Non-pigmented ciliary epithelial cell (primary cell): ENCODE measurements around the gene SLC2A5.

Source experiments
- DNase-seq: peaks from one replicate; pipeline ENCODE4 v3.0.0-alpha.2; 2010; ENCODE audit warnings: low read depth

SLC2A5 gene

DNA sequence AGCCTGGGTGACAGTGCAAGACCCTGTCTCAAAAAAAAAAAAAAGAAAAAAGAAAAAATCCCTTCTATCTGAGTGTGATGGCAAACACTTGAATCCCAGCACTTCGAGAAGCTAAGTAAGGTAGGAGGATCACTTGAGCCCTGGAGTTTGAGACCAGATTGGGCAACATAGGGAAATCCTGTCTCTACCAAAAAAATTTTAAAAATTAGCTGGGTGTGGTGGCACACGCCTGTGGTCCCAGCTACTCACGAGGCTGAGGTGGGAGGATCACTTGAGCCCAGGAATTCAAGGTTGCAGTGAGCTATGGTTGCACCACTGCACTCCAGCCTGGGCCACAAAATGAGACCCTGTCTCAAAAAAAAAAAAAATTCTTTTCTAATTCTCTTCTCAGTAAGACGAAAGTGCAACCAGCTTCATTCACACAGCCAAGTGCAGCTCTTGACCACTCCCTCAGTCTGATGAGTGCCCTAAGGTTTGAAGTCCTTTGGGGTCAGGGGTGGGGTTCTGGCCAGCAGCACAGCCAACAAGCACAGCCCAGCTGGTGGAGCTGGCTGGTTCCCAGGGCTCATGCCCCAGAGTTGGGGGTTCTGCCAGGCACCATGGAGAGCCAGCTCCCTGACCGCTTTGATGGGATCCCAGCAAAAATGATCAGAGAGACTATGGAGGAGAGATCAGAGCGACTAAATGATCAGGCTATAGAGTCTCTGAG is 8.0 kb downstream of the SLC2A5 start:
- DNase-seq = no peak

DNA sequence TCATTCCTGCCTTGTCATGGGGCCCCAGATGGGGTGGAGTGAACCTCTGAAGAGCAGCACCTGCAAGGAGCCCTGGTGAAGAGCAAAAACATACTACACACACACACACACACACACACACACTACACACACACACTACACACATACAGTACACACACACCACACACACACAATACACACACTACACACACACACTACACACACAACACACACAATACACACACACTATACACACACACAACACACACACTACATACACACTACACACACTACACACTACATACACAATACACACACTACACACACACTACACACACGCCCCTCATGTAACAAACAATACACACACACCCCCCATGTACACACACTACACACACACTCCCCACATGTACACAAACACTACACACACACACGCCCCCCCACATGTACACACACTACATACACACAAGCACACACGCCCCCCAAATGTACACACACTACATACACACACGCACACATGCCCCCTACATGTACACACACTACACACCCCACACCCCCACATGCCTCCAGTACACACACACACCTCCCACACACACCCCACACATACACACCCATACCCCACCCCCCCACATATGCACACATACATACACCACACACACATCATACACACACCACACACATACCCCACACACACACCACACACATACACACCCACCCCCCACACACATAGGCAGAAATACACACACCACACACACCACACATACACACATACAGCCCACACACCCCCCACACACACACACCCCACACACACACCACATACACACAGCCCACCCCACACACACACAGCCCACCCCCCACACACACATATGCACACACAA is 9.3 kb downstream of the SLC2A5 start:
- no peak for DNase-seq

DNA sequence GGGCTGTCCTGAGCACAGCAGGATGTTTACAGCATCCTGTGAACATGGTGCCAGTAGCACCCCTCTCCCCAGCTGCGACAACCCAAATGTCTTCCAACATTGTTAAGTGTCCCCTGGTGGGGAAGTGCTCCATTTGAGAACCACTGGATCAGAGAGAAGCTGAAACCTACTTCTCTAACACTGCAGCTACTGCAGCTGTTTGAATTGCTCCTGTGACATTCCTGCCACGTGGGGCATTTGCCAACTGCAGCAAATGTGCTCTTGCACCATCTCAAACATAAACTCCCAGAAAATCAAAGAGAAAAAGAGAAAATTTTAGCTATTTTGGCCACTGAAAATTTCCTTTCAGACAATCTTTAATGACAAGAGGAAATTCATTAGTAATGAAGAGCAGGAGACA is 11.0 kb downstream of the SLC2A5 start:
- no peak for DNase-seq

DNA sequence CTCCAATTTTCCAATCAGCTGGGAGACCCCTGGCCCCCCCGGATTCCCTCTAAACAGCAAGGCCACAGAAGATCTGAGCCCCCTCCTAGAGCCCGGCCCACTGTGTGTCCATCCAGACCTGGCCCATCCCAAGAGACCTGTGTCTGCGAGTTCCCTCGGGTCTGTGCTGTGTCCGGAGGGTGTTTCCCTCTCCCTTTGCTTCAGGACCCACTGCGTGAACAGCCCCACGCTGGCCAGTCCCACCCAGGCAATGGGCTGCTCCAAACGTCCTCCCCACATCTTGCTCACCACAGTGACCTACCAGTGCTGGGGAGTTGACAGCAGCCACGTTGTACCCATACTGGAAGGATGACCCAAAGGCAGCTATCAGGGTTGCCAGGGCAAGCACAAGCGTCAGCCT is 11.6 kb downstream of the SLC2A5 start:
- no peak for DNase-seq

DNA sequence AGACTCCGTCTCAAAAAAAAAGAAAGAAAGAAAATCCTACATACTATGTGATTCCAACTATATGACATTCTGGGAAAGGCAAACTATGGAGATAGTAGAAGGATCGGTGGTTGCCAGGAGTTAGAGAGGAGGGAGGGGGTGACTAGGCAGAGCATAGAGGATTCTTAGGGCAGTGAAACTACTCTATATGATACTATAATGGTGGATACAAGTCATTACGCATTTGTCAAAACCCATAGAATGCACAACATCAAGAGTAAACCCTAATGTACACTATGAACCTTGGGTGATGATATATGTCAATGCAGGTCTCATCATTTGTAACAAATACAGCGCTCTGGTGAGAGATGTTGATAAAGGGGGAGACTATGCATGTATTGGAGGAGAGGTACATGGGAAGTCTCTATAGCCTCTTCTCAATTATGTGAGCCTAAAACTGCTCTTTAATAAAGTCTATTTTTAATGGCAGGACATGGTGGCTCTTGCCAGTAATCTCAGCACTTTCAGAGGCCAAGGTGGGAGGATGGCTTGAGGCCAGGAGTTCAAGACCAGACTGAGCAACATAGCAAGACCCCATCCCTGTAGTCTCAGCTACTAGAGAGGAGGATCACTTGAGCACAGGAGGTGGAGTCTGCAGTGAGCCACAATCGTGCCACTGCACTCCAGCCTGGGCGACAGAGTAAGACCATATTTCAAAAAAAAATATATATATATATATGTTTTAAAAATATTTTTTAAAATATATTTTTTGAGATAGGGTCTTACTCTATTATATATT is 17.0 kb downstream of the SLC2A5 start:
- DNase-seq = no peak

DNA sequence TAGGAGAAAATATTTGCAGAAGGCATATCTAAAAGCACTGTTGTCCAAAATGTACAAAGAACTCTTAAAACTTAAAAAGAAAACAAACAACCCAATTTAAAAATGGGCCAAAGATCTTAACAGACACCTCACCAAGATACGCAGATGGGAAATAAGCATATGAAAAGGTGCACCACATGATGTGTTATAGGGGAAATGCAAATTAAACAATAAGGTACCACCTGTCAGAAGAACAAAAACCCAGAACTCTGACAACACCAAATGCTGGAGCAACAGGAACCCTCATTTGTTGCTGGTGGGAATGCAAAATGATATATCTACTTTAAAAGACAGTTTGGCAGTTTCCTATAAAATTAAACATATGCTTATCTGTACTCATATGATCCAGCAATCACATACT is 18.1 kb downstream of the SLC2A5 start:
- no peak for DNase-seq

DNA sequence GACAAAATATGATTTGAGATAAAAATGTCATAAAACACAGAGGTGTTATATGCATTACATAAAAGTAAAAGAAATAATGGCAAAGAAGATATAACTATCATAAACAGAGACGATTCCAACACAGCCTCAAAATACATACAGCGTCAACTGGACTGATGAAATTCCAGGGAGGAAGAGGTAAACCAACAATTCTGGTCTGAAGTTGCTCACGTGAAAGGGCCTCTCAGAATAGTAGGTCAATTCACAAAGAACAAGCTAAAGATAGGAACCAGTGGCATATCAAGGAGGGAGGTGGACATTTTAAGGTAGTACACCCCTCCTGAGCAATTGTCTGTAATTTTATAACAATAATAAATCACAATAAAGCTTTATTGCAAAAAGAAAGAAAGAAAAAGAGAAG is 18.6 kb downstream of the SLC2A5 start:
- DNase-seq = no peak

DNA sequence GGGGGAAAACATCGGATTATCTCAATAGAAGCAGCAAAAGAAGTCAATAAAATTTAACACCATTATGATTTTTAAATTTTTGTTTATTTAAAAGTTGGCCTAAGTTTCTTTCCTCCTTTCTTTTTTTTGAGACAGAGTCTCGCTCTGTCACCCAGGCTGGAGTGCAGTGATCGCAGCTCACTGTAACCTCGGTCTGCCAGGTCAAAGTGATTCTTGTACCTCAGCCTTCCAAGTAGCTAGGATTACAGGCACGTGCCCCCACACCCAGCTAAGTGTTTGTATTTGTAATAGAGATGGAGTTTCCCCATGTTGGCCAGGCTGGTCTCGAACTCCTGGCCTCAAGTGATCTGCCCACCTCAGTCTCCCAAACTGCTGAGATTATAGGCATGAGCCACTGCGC is 20.9 kb downstream of the SLC2A5 start:
- no peak for DNase-seq

DNA sequence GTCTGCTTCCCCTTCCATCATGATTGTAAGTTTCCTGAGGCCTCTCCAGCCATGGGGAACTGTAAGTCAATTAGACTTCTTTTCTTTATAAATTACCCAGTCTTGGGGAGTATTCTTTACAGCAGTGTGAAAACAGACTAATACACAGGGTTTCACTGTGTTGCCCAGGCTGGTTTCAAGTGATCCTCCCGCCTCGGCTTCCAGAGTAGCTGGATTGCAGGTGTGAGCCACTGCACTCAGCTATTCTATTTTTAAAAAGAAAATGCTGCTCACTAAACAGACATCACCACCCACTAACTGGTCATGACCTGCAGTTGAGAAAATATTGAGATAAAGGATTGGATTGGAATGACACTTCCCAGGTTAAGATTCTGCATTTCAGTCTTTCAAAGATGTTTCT is 22.4 kb downstream of the SLC2A5 start:
- no peak for DNase-seq

DNA sequence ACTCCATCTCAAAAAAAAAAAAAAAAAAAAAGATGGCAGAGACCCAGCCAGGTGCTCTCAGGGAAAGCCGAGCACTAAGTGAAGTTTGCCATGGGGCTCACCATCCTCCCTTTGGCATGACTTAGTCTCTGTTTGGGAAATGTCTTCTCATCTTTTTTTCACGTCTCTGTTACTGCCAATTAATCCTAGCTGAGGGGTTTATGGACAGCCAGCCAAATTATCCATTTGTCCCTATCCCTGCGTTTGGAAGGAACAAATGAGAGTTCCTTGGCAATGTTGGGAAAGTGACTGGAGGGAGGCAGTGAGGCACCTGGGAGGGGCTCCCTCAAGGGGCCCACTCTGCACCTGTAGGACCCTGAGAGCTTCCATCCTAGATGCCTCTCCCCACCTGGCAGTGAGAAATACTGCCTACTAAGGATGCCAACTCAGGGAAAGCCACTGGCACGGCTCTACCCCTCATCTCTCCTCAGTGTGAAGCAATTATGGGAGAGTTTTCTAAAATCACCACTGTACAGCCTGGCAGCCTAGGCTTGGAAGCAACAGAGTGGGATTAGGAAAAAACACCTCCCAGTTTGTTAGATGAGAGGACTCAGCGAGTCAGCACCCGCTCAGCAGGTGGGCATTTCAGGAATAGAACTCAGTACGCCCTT is 23.4 kb downstream of the SLC2A5 start:
- DNase-seq = no peak

DNA sequence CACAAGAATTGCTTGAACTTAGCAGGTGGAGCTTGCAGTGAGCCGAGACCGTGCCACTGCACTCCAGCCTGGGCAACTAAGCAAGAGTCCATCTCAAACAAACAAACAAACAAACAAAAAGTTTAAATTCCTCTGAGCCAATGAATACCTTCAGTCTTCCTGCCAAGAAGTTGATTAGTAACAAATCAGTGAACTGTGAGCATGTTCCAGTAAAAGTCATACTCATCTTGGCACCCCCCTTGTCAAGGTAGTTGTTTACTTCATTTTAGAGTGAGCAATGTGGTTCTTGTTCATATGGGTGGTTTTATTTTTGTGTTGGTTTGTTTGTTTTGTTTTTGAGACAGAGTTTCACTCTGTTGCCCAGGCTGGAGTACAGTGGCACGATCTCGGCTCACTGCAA is 25.2 kb downstream of the SLC2A5 start:
- DNase-seq = no peak

DNA sequence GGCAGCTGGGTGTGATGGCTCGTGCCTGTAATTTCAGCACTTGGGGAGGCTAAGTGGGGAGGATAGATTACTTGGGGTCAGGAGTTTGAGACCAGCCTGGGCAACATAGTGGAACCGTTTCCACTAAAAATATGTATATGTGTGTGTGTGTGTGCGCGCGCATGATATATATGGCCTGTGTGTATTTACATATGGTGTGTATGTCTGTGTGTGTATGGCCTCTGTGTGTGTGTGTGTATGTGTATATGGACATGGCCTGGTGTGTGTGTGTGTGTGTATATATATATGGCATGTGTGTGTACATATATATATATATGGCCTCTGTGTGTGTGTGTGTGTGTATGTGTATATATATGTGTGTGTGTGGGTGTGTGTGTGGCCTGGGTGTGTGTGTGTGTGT is 27.2 kb downstream of the SLC2A5 start:
- DNase-seq = no peak

DNA sequence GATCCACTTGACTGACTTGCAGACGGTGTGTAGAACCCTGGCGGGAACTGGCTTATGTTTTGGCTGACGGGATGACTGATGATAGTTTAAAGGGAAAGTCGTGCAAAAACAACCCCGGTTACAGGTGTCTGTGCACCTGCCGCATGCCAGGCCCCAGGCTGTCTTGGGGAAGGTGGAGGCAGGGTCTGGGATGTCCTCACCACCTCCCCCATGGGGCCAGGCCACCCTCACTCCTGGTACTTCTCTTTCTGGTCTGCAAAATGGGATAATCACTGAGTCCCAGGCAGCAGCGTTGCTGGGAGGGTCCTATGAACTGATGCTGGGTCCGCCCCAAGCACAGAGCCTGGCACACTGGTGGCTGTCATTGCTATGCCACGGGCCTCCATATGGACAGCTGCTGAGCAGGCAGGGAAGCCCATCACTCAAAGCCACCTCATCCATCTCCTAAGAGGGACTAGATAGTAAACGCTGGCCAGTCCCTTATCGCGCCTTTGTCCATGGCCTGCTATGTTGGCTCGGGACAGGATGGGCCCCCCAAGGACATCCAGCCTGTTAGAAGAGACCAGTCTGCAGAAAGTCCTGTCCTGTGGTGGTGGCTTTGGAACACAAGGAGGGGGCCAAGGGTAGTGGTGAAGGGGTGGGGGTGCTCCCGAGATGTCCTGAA is 28.2 kb downstream of the SLC2A5 start:
- DNase-seq = no peak

DNA sequence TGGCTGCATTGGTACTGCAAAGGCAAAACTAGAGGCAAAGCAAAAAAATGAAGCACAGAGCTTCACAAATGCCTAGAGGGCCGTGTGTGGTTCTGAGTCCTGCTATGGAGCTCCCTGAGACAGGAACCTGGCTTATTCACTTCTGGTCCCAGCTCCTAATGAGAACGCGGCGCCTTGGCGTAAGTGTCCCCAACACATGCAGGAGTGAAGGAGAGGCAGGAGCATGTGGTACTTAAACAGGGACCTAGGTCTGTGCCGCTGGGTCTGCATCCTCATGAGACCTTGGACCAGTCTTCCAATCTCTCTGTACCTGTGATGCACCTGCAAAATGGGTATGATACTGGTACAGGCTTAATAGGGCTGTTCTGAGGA is 28.8 kb downstream of the SLC2A5 start:
- DNase-seq = no peak

DNA sequence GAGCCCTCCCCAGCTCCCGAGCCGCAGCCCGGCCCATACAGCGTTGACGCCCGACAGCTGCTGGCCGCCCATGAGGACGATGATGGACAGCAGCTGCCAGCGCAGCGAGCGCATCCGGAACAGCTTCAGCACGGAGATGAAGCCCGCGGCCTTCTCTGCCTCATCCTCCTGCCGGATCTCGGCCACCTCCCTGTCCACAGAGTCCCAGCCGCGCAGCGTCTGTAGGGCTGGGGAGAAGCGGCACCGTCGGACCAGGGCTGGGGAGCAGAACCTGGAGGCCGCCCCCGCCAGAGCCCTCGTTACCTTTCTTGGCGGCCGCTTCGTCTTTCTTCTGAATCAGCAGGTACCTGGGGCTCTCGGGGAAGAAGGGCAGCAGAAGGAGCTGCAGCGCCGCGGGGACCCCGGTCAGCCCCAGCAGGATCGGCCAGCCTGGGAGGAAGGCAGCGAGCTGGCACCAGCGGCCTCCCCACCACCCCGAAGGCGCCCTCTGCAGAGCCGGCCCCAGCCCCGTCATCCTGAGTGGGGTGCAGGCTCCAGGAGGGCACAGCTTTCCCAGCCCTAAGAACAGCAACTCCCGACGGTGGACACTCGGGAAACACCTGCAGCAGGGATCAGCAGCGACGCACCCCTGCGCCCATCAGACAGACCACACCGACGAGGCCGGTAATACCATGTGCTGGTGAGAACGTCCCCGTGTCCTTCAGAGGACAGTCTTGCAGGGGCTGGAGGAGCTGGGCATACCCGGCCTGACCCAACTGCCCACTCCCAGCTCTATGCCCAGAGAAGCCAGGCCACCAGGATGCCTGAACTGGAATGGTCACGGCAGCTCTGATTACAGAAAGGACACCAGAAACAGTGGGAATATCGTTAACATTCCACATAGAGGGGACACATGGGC is 29.4 kb downstream of the SLC2A5 start:
- DNase-seq = no peak

DNA sequence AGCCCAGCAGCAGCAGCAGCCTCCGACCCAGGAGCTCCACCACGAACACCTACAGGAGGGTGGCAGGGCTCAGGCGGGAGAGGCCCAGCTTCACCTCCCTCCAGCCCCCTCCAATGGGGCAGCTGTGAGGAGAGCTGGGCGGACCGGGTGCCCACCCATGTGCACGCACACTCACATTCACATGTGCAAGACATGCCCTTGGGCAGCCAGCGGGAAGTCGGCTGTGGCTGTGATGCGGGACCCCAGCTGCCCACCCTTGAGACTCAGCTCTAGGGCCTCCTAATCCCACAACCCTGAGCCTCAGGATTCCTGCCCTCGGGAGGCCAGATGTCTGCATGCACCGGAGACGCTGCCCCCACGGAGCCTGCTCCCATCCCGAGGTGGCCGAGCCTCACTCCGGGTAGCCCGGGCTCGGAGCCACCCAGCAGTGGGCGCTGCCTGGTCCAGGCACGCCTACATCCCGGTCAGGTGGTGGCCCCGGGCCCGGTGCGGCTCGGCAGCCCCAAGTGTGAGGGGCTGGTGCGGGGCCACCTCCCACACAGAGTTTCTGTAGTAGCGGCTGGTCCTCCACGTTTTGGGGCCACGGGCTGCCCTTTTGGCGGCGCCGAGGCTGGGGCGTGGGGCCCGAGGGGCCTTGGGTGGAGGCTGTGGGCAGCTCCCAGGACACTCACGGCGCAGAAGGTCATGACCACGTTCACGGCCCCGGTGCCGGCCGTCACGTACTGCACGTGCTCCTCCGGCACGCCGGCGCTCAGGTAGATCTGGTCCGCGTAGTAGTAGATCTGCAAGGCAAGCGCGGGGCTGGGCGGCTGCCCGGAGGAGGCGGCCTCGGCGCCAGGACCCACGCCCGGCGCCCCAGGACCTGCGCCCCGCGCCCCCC is 30.3 kb downstream of the SLC2A5 start:
- DNase-seq = no peak

DNA sequence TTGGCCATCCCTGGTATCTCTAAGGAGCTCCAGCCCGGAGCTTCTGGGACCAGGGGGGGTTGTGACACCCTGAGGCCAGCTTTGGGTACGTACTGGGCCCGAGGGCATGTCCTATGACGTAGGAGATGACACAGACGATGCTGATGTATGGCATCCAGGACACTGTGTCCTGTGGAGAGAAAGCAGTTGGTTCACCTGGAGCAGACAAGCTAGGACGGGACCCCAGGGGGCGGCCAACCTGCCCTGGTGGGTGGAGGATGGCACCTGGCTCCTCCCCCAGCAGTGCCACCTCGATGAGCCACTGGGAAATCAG is 31.1 kb downstream of the SLC2A5 start:
- DNase-seq = no peak

DNA sequence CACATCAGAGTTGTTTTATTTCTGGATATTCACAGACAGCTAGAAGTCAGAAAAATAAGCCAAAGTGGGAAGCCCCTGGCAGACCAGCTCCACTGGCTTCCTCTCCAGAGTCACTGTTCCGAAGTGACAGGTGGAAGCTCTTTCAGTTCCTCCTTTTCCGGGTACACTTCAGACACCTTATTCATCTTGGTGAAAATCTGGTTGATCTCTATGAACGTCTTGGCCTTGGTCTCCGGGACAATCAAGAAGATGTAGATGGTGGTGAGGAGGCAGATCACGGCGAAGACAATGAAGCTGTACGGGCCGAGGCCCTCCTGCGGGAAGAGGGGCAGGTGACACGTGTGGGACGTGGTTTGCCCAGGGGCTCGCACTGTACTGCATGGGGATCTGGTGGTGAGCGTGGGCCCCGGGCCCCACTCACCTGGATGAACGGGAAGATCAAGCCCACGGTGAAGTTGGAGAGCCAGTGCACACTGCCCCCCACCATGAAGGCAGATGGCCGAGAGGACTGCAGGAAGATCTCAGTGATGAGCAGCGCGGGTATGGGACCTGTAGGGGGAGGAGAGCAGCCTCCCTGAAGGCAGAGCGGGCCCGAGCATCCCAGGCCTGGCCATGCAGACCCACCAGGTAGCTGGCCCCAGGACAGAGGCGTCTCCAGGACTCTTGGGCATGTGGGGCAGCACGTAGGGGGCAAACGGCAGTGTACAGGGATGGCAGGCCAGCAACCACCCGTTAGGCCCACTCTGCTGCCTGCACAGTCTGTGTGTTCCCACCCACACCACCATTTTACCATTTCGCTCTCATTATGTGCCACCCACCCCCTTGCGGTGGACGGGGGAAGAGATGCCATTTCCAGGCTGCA is 31.7 kb downstream of the SLC2A5 start:
- no peak for DNase-seq

DNA sequence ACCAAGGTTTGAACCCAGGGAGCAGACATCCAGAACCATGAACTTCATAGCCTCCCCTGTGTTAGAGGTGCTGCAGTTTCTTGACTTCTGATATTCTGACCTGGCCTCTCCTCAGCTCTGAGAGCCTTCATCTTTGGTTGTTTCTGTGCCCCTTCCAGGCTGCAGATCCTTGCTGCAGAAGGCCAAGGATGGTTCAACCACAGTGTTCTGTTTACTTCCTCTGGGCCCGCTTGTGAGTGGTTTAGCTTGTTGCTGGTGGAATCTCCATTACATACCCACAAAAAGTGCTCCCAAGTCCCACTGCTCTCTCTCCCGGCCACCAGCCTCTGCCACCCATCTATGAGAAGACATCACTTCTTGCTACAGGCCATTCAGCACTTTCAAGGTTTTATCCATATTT is 34.2 kb downstream of the SLC2A5 start:
- DNase-seq = no peak
